Measurements from ENCODE around the gene ZSWIM3. TPM values are rescaled to one million over a fixed set of nuclear protein-coding genes. Genes with fewer than 3 reads are reported as not detected.

Gene ZSWIM3
- total RNA-seq, 3 donors from 2014 or later (not counting 1 experiment from before 2014, with no cell fraction given) = 1.4 to 2.3 (median 1.5) TPM

DNA sequence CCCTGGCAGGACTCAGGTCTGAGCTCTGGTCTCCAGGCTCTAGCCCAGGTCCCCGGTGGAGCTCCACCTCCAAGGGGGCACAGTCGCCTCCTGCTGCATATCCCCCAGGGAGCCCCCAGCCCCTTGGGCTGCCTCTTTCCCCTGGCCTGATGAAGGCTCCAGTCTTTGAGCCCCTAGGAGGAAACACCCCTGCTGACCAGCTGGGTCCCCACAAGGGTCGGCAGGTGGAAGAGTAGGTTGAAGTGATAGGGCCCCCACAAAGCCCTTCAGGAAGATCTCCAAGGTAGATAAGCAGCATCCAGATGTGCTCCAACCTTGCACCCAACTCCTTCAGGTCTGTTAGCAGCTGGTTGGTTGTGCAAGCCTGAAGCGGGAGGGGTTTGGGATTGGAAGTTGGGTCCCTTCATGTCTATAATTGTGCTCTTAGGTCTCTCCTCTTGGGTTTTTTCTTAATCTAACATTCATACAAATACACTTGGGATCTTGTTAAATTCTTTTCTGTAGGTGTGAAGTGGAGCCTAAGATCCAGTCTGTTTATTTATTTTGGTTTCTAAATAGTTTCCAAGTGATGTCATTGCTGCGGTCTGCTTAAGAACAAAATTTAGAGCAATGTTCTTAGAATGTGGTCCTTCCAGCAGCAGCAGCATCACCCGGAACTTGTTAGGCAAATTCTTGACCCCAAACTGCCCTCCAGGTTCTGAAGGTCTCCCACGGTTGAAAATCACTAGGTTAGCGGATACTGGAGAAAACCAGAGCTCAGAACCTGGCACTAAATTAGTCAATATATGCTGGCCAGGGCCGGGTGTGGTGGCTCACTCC lies 39.8 kb upstream of the ZSWIM3 start:
- no peak overlapping the region for H3K27ac ChIP-seq (ENCODE audit: low read length)
- DNase-seq (no peak), ATAC-seq (no peak)
- H3K4me3 ChIP-seq (ENCODE audit: low read length) = no peak overlapping the region
- Mint-ChIP-seq H3K4me3 (no peak overlapping the region), H3K27ac (no peak overlapping the region), H3K4me1 (peaks cover 8 to 9% of the 10 kb centered on the region in 2 donors), H3K36me3 (no peaks in the 10 kb centered on the region), H3K27me3 (ENCODE audit: low read depth in 2 of 2) (peaks cover 8 to 14% of the 10 kb centered on the region in 2 donors), H3K9me3 (no peaks in the 10 kb centered on the region)
- H3K27me3 ChIP-seq (ENCODE audit: control insufficient read depth, insufficient read depth, low read length) = peaks cover under 1% of the 10 kb centered on the region
- no peaks in the 10 kb centered on the region for H3K9me3 ChIP-seq (ENCODE audit: control insufficient read depth, insufficient read depth, low read length)
- intact Hi-C loops (cut with micrococcal nuclease) = no loop called here
- TF ChIP-seq, protein P1, sequence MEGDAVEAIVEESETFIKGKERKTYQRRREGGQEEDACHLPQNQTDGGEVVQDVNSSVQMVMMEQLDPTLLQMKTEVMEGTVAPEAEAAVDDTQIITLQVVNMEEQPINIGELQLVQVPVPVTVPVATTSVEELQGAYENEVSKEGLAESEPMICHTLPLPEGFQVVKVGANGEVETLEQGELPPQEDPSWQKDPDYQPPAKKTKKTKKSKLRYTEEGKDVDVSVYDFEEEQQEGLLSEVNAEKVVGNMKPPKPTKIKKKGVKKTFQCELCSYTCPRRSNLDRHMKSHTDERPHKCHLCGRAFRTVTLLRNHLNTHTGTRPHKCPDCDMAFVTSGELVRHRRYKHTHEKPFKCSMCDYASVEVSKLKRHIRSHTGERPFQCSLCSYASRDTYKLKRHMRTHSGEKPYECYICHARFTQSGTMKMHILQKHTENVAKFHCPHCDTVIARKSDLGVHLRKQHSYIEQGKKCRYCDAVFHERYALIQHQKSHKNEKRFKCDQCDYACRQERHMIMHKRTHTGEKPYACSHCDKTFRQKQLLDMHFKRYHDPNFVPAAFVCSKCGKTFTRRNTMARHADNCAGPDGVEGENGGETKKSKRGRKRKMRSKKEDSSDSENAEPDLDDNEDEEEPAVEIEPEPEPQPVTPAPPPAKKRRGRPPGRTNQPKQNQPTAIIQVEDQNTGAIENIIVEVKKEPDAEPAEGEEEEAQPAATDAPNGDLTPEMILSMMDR (IDR thresholded peaks at IDR 0.05) = no peak
- no peaks in the 10 kb centered on the region for H3K36me3 ChIP-seq (ENCODE audit: control insufficient read depth, insufficient read depth, low read length)
- WGBS (ENCODE audit: insufficient coverage) = 85% methylated on average over 8 of the region's 9 CpGs
- peaks cover 8% of the 10 kb centered on the region for H3K4me1 ChIP-seq (ENCODE audit: control insufficient read depth, insufficient read depth, low read length)

DNA sequence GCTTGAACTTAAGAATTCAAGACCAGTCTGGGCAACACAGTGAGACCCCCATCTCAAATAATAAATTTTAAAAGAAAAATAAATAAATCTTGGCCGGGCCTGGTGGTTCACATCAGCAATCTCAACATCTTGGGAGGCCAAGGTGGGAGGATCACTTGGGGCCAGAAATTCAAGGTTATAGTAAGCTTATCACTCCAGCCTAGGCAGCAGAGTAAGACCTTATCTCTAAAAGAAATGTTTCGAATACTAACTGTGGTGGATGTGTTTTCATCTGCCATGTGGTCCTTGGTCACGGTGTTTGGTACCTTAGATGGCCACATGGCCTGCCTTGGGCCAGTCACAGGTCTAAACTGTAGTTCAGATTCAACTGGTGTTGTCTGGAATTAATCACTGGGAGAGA lies 39.2 kb upstream of the ZSWIM3 start:
- WGBS (ENCODE audit: insufficient coverage) = 83% methylated on average over 3 of the region's 3 CpGs
- no peak overlapping the region for H3K27ac ChIP-seq (ENCODE audit: low read length)
- ATAC-seq = no peak
- H3K27me3 Mint-ChIP-seq (ENCODE audit: low read depth in 2 of 2) = peaks cover 14 to 19% of the 10 kb centered on the region in 2 donors
- H3K9me3 ChIP-seq (ENCODE audit: control insufficient read depth, insufficient read depth, low read length) = no peaks in the 10 kb centered on the region
- H3K4me1 ChIP-seq (ENCODE audit: control insufficient read depth, insufficient read depth, low read length) = peaks cover 7% of the 10 kb centered on the region
- no peak for DNase-seq
- H3K9me3 Mint-ChIP-seq = no peaks in the 10 kb centered on the region
- H3K36me3 ChIP-seq (ENCODE audit: control insufficient read depth, insufficient read depth, low read length) = no peaks in the 10 kb centered on the region
- intact Hi-C loops (cut with micrococcal nuclease) = no loop called here
- no peak overlapping the region for H3K27ac Mint-ChIP-seq
- no peak overlapping the region for H3K4me3 Mint-ChIP-seq
- no peaks in the 10 kb centered on the region for H3K36me3 Mint-ChIP-seq
- peaks cover 5% of the 10 kb centered on the region for H3K27me3 ChIP-seq (ENCODE audit: control insufficient read depth, insufficient read depth, low read length)
- peaks cover 2 to 6% of the 10 kb centered on the region in 2 donors for H3K4me1 Mint-ChIP-seq
- TF ChIP-seq, protein P1 (IDR thresholded peaks at IDR 0.05) = no peak
- no peak overlapping the region for H3K4me3 ChIP-seq (ENCODE audit: low read length)

GRCh38 chr20:45819466-45819865 lies 37.9 kb upstream of the ZSWIM3 start:
- Mint-ChIP-seq H3K4me1 (peaks cover 7 to 11% of the 10 kb centered on the region in 2 donors), H3K9me3 (no peaks in the 10 kb centered on the region), H3K4me3 (no peak overlapping the region), H3K27me3 (ENCODE audit: low read depth in 2 of 2) (peaks cover 24 to 32% of the 10 kb centered on the region in 2 donors), H3K27ac (no peak overlapping the region), H3K36me3 (no peaks in the 10 kb centered on the region)
- ATAC-seq = no peak
- WGBS (ENCODE audit: insufficient coverage) = 95% methylated on average over 4 of the region's 4 CpGs
- H3K27me3 ChIP-seq (ENCODE audit: control insufficient read depth, insufficient read depth, low read length) = peaks cover 12% of the 10 kb centered on the region
- no peak overlapping the region for H3K4me3 ChIP-seq (ENCODE audit: low read length)
- peaks cover 15% of the 10 kb centered on the region for H3K4me1 ChIP-seq (ENCODE audit: control insufficient read depth, insufficient read depth, low read length)
- no peak overlapping the region for H3K27ac ChIP-seq (ENCODE audit: low read length)
- H3K36me3 ChIP-seq (ENCODE audit: control insufficient read depth, insufficient read depth, low read length) = peaks cover 2% of the 10 kb centered on the region
- intact Hi-C loops (cut with micrococcal nuclease) = no loop called here
- no peaks in the 10 kb centered on the region for H3K9me3 ChIP-seq (ENCODE audit: control insufficient read depth, insufficient read depth, low read length)
- TF ChIP-seq, protein P1 (IDR thresholded peaks at IDR 0.05) = no peak
- DNase-seq = no peak

Data from natural killer cell (primary cell).